ENCODE results near the gene CIB1. TPM values are rescaled to one million over a fixed set of nuclear protein-coding genes. Genes with fewer than 3 reads are reported as not detected.
A peak's percentile ranks its signal among the peaks of the same experiment; 100 is the strongest.

CIB1 gene
- polyA plus RNA-seq, 1 of the 3 experiments (the other 2 are of a cell fraction), result 87.9 TPM

DNA sequence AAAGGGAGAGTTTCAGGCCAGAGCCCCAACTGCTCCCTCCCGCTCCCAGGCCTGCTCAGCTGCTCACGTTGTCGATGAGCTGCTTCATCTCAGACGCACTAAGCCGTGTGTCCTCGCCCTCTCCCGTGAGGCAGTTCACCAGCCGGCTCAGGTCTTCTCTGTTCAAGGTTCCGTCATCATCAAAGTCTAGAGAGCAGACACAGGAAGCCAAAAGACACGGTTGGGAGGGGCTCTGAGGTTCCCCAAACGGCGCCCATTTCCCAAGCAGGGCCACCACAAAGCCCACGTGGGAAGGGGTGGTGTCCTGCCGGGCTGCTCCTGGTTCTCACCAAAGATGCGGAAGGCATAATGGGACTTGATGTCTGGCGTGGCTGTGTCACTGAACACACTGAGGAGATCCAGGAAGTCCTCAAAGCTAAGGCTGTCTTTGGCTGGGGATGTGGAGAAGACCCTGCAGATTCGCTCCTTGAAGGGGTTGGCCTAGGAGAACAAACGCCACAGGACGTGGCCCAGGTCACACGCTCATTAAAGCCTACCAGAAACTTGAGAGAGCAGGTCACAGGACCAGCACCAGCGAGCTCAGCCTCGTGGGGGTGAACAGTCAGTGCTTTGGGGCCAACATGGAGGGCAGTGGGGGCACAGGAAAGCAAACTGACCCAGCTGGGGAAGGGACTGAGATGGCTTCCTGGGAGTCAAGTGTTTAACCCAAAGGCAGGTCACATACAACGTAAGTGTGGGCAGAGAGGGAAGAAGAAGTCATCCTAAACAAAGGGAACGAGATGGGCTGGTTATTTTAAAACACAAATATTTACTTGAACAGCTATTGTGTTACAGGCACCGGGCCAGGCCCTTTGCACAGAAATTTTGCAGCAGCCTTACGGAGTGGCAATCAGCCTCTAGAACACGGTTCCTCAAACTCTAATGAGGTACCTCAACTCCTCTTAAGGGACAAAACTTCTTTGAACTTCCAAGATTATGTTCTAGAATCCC lies 2.4 kb downstream of the CIB1 start:
- CTCF ChIA-PET, result interaction anchor here (2.9 to 5.4 kb wide), 4 partner anchors 10 to 87 kb away, joined by 11 to 35 read pairs (median 18); partner anchors contain the start of gene TTLL13

More for the DNA sequence above, 2.4 kb downstream of the CIB1 start:
- no peak for DNase-seq
- peaks cover 5 to 9% of the 10 kb centered on the region in 2 experiments; a peak in 2 of 4 replicates for H3K4me1 ChIP-seq (ENCODE audit: control insufficient read depth in 1 of 2, insufficient read depth in 2 of 2, low read depth in 1 of 2, low read length in 1 of 2)
- H3K4me2 ChIP-seq, result 0 out of 2 replicates have a peak overlapping the region, but pooled peaks have one; percentile 77
- no peaks in the 10 kb centered on the region for H3K27me3 ChIP-seq (ENCODE audit: insufficient read depth)
- POLR2A ChIA-PET, result interaction anchor here (0.5 kb wide), 1 partner anchor 30 kb away, joined by 5 read pairs; no protein-coding TSS in a partner anchor
- 90% methylated on average over 26 of the region's 27 CpGs for WGBS (ENCODE audit: low lambda C conversion rate)
- TF ChIP-seq, protein P1, sequence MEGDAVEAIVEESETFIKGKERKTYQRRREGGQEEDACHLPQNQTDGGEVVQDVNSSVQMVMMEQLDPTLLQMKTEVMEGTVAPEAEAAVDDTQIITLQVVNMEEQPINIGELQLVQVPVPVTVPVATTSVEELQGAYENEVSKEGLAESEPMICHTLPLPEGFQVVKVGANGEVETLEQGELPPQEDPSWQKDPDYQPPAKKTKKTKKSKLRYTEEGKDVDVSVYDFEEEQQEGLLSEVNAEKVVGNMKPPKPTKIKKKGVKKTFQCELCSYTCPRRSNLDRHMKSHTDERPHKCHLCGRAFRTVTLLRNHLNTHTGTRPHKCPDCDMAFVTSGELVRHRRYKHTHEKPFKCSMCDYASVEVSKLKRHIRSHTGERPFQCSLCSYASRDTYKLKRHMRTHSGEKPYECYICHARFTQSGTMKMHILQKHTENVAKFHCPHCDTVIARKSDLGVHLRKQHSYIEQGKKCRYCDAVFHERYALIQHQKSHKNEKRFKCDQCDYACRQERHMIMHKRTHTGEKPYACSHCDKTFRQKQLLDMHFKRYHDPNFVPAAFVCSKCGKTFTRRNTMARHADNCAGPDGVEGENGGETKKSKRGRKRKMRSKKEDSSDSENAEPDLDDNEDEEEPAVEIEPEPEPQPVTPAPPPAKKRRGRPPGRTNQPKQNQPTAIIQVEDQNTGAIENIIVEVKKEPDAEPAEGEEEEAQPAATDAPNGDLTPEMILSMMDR (IDR thresholded peaks at IDR 0.05), result no peak
- no peak for TF ChIP-seq YY1 (IDR thresholded peaks at IDR 0.05; ENCODE audit: low read depth)
- TF ChIP-seq RFX5 (IDR thresholded peaks at IDR 0.05; ENCODE audit: low read length), result no peak
- no peak for TF ChIP-seq RCOR1 (IDR thresholded peaks at IDR 0.05; ENCODE audit: low read length)
- no peak for TF ChIP-seq GATA2 (CRISPR knock-in tag; IDR thresholded peaks at IDR 0.05)
- TF ChIP-seq TAF1 (IDR thresholded peaks at IDR 0.05; ENCODE audit: borderline replicate concordance, low read depth, low read length), result no peak
- no peak for TF ChIP-seq SMC3 (IDR thresholded peaks at IDR 0.05; ENCODE audit: low read depth, low read length)
- TF ChIP-seq, protein P2, sequence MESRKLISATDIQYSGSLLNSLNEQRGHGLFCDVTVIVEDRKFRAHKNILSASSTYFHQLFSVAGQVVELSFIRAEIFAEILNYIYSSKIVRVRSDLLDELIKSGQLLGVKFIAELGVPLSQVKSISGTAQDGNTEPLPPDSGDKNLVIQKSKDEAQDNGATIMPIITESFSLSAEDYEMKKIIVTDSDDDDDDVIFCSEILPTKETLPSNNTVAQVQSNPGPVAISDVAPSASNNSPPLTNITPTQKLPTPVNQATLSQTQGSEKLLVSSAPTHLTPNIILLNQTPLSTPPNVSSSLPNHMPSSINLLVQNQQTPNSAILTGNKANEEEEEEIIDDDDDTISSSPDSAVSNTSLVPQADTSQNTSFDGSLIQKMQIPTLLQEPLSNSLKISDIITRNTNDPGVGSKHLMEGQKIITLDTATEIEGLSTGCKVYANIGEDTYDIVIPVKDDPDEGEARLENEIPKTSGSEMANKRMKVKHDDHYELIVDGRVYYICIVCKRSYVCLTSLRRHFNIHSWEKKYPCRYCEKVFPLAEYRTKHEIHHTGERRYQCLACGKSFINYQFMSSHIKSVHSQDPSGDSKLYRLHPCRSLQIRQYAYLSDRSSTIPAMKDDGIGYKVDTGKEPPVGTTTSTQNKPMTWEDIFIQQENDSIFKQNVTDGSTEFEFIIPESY (IDR thresholded peaks at IDR 0.05; ENCODE audit: borderline replicate concordance, low read depth), result no peak
- TF ChIP-seq EZH2phosphoT487 (IDR thresholded peaks at IDR 0.05; ENCODE audit: borderline replicate concordance, low read depth), result no peak
- TF ChIP-seq CHD2 (IDR thresholded peaks at IDR 0.05; ENCODE audit: low read length, partially characterized antibody), result no peak
- TF ChIP-seq, protein P3, sequence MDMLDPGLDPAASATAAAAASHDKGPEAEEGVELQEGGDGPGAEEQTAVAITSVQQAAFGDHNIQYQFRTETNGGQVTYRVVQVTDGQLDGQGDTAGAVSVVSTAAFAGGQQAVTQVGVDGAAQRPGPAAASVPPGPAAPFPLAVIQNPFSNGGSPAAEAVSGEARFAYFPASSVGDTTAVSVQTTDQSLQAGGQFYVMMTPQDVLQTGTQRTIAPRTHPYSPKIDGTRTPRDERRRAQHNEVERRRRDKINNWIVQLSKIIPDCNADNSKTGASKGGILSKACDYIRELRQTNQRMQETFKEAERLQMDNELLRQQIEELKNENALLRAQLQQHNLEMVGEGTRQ (IDR thresholded peaks at IDR 0.05; ENCODE audit: borderline replicate concordance, low read depth, low read length), result no peak
- no peak for TF ChIP-seq TCF12 (IDR thresholded peaks at IDR 0.05)
- TF ChIP-seq POLR2AphosphoS5 (IDR thresholded peaks at IDR 0.05; ENCODE audit: low read depth, low read length), result no peak; the same call in 1 of the 2 replicates
- no peak for TF ChIP-seq NFIC (IDR thresholded peaks at IDR 0.05; ENCODE audit: borderline replicate concordance)
- no peak for TF ChIP-seq SIN3A (IDR thresholded peaks at IDR 0.05; ENCODE audit: borderline replicate concordance, low read depth, low read length)
- no peak for TF ChIP-seq FOSL2 (IDR thresholded peaks at IDR 0.05; ENCODE audit: borderline replicate concordance, low read depth)
- TF ChIP-seq RXRA (IDR thresholded peaks at IDR 0.05; ENCODE audit: borderline replicate concordance, low read depth), result no peak
- TF ChIP-seq, protein P4, sequence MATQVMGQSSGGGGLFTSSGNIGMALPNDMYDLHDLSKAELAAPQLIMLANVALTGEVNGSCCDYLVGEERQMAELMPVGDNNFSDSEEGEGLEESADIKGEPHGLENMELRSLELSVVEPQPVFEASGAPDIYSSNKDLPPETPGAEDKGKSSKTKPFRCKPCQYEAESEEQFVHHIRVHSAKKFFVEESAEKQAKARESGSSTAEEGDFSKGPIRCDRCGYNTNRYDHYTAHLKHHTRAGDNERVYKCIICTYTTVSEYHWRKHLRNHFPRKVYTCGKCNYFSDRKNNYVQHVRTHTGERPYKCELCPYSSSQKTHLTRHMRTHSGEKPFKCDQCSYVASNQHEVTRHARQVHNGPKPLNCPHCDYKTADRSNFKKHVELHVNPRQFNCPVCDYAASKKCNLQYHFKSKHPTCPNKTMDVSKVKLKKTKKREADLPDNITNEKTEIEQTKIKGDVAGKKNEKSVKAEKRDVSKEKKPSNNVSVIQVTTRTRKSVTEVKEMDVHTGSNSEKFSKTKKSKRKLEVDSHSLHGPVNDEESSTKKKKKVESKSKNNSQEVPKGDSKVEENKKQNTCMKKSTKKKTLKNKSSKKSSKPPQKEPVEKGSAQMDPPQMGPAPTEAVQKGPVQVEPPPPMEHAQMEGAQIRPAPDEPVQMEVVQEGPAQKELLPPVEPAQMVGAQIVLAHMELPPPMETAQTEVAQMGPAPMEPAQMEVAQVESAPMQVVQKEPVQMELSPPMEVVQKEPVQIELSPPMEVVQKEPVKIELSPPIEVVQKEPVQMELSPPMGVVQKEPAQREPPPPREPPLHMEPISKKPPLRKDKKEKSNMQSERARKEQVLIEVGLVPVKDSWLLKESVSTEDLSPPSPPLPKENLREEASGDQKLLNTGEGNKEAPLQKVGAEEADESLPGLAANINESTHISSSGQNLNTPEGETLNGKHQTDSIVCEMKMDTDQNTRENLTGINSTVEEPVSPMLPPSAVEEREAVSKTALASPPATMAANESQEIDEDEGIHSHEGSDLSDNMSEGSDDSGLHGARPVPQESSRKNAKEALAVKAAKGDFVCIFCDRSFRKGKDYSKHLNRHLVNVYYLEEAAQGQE (IDR thresholded peaks at IDR 0.05; ENCODE audit: low read depth, low read length), result no peak
- no peaks in the 10 kb centered on the region for H3K9me3 ChIP-seq
- H3K27ac ChIP-seq (ENCODE audit: low read depth in 2 of 2, low read length in 1 of 2), result no peak overlapping the region
- H3K9me2 ChIP-seq, result no peaks in the 10 kb centered on the region
- H3K36me3 ChIP-seq (replicated peaks in 1 of 2; ENCODE audit: control insufficient read depth in 1 of 2, insufficient read depth in 2 of 2, low read length in 1 of 2), result peaks cover 6 to 43% of the 10 kb centered on the region in 2 experiments
- peaks cover 26% of the 10 kb centered on the region for H3K79me2 ChIP-seq (ENCODE audit: insufficient read depth)
- H3K9ac ChIP-seq, result no peak overlapping the region
- H3K4me3 ChIP-seq (ENCODE audit: low read depth in 2 of 2, low read length in 1 of 2), result no peak overlapping the region
- H3F3A ChIP-seq (replicated peaks; ENCODE audit: insufficient read depth), result no peaks in the 10 kb centered on the region
- H2AFZ ChIP-seq (ENCODE audit: low read depth), result no peak overlapping the region
- no peaks in the 10 kb centered on the region for H4K20me1 ChIP-seq (ENCODE audit: insufficient read depth)

All from SK-N-SH (cell line).